Measurements from ENCODE around the gene TELO2.

TELO2 gene

DNA sequence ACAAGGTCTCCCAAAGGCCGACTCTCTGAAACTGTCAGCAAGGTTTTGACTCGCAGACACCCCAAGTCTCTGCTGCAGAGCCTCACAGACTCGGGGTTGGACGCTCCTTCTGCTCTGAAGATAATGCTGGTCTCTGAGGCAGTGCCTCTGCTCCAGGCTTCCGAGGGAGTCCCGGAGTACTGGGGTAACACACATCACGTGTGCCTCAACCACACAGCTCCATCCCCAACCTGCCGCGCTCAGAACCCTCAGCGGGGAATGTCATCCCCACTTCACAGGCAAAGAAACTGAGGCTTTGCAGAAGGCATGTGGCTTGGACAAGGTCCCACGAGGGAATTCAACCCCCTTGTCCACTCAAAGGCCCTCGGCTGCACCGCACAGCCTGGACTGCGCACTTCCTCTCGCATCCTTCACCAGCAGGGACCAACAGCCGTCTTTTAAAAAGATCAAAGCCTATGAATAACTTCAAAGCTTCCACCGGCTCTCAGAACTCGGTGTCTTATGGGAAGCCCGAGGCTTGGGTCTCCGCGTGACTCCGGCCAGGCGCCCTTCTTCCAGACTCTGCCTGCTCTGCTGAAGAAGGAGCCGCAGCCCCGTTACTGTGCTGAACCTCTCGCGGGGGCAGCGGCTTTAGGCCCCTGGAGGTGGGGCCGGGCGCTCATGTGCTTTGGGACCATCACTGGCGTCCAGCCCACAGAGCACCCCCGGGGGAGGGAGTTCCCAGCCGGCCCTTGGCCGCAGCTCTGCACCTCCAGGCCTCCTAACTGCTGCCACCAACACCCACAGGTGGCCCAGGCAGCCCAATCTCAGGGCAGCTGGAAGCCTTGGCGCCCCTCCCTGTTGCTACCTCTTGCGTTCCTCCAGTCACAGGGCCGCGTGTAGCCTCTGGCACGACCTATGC lies 42.5 kb downstream of the TELO2 start:
- no peak overlapping the region for H3K9ac ChIP-seq (ENCODE audit: low read depth, low read length)
- H3K36me3 ChIP-seq (ENCODE audit: insufficient read depth, low read length): no peaks in the 10 kb centered on the region
- H3K9me3 ChIP-seq (ENCODE audit: control insufficient read depth, insufficient read depth, low read length): no peaks in the 10 kb centered on the region
- no peaks in the 10 kb centered on the region for H3K4me1 ChIP-seq (ENCODE audit: insufficient read depth, low read length)

DNA sequence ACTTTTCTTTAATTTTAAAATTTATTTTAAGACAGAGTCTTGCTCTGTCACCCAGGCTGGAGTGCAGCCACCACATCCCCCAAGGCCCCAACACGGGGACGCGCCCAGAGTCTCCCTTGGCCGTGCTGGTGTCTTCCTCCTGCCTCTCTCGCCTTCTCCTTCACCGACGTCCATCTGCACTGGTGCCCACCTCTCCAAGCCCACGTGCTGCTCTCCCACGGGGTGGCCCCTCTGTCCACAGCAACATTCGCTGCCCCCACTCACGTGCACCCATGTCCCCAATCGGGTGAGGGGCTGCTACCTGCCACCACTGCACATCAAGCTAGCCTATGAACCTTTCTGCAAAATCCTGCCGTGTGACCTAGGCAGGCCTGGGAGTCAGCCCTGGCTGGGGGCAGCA lies 43.4 kb downstream of the TELO2 start:
- H3K36me3 ChIP-seq (ENCODE audit: insufficient read depth, low read length): no peaks in the 10 kb centered on the region
- H3K9ac ChIP-seq (ENCODE audit: low read depth, low read length): no peak overlapping the region
- H3K9me3 ChIP-seq (ENCODE audit: control insufficient read depth, insufficient read depth, low read length): no peaks in the 10 kb centered on the region
- no peaks in the 10 kb centered on the region for H3K4me1 ChIP-seq (ENCODE audit: insufficient read depth, low read length)

DNA sequence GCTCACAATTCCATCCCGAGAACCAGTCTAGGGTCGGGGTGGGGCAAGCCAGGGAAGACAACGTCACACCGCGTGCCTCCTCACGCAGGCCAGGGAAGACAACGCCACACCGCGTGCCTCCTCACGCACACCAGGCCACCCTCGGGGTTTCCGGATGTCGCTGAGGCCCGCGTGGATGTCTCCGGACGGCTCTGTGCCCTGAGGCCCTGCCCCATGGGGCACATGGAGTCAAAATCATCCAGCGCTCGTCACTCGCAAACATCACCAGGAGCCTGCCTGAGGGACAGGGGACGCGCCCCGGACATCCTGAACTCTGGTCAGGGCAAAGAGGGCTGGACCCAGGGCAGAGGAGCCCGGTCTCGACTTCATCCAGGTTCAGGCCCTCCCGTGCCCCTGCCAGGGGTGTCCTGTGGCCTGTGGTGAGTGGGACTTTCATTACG lies 44.0 kb downstream of the TELO2 start:
- Histone ChIP-seq H3K4me1 (ENCODE audit: insufficient read depth, low read length) (no peaks in the 10 kb centered on the region), H3K9me3 (ENCODE audit: control insufficient read depth, insufficient read depth, low read length) (no peaks in the 10 kb centered on the region), H3K36me3 (ENCODE audit: insufficient read depth, low read length) (no peaks in the 10 kb centered on the region), H3K9ac (ENCODE audit: low read depth, low read length) (no peak overlapping the region)

DNA sequence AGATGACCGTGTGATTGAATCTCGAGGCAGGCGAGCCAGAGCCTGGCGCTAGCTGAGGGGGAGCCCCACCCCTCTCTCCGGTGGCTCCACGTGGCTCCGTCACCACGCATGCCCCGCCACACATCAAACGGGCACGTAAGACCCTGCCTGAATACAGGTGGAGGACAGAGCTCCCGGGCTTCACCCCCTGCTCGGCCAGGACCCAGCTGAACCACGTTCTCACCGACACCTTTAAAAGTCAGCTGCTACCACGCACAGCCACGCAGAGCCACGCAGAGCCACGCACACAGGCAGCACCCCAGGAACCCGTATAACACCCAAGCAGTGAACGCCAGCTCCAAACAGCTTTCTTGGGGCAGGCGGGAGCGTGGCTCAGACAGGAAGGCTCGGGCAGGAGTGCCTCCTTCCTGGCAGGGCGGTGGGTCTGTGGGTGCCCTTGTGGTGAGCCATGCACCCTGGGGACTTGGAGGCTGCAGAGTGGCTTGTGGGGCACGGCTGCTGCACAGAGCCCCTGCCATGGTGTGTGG lies 44.7 kb downstream of the TELO2 start:
- no peaks in the 10 kb centered on the region for H3K9me3 ChIP-seq (ENCODE audit: control insufficient read depth, insufficient read depth, low read length)
- no peaks in the 10 kb centered on the region for H3K4me1 ChIP-seq (ENCODE audit: insufficient read depth, low read length)
- H3K9ac ChIP-seq (ENCODE audit: low read depth, low read length): no peak overlapping the region
- no peaks in the 10 kb centered on the region for H3K36me3 ChIP-seq (ENCODE audit: insufficient read depth, low read length)

DNA sequence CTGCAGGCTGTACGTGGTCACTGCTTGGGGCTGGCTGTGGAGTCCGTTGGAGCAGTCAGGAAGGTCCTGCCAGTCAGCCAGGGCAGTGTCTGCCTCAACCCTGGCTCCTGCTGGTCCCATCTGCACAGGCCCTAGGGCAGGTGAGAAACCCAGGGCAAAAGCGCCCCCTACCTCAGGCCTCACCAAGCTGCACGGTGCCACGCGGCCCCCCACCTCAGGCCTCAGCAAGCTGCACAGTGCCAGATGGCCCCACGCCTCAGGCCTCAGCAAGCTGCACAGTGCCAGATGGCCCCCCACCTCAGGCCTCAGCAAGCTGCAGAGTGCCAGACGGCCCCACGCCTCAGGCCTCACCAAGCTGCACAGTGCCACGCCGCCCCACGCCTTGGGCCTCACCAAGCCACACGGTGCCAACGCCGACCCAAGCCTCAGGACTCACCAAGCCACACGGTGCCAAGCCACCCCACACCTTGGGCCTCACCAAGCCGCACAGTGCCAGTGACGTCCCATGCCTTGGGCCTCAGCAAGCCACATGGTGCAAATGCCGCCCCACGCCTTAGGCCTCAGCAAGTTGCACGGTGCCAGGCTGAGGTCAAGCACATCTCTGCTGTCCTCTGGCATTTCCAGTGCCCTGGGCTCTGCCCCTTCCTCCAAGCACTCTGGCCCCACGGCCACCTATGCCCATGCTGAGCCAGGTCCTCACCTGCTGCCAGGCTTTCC lies 45.8 kb downstream of the TELO2 start:
- no peak overlapping the region for H3K9ac ChIP-seq (ENCODE audit: low read depth, low read length)
- no peaks in the 10 kb centered on the region for H3K4me1 ChIP-seq (ENCODE audit: insufficient read depth, low read length)
- H3K36me3 ChIP-seq (ENCODE audit: insufficient read depth, low read length): no peaks in the 10 kb centered on the region
- no peaks in the 10 kb centered on the region for H3K9me3 ChIP-seq (ENCODE audit: control insufficient read depth, insufficient read depth, low read length)

DNA sequence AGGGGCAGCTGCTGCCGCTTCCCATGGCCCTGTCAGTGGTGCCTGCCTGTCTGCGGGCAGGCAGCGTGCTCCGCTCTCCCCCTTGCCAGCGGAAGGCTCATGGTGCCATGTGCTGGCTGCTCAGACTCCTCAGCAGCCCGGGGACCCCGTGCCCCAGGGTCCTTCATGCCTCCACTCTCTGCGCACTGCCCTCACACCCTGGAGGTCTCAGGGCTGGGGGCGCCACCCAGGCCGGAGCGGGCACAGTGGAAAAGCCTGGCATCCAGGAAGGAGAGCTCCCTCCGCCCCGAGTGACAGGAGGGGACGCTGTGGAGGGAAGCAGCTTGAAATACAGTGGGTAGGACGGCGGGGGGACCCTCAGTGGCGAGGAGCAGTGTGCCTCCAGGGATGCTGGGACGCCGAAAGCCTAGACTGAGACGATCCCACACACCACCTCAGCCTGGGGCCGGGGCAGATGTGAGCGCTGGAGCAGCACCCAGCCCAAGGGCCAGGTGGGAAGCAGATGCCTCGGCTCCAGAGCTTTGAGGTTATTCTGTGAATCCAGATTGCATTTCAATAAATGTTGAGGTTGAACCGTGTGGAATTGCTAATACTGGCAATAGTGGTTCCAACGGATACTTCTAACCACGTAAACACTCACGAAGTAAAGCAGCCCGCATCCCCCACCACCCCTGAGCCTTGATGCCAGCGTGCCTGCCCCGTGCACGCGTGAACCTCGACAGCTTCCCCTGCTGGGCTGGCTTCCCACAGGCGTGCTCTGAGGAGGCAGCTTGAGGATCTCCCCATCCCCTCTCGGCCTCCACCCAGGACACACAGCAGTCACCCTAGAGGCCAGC lies 46.8 kb downstream of the TELO2 start:
- no peaks in the 10 kb centered on the region for H3K36me3 ChIP-seq (ENCODE audit: insufficient read depth, low read length)
- no peaks in the 10 kb centered on the region for H3K9me3 ChIP-seq (ENCODE audit: control insufficient read depth, insufficient read depth, low read length)
- no peak overlapping the region for H3K9ac ChIP-seq (ENCODE audit: low read depth, low read length)
- no peaks in the 10 kb centered on the region for H3K4me1 ChIP-seq (ENCODE audit: insufficient read depth, low read length)

DNA sequence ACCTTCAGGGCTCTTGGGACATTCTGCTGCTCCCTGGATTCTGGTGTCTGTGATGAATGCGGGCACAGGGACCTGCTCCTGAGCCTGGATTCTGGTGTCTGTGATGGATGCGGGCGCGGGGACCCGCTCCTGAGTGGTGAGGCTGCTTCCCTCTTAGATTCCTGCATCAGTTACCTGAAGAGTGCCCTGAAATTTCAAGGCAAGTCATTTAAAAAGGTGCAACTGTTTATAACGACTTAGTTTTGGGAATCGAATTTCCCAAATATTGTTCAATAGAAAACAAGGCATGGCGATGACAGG lies 47.3 kb downstream of the TELO2 start:
- Histone ChIP-seq H3K9me3 (ENCODE audit: control insufficient read depth, insufficient read depth, low read length) (no peaks in the 10 kb centered on the region), H3K36me3 (ENCODE audit: insufficient read depth, low read length) (no peaks in the 10 kb centered on the region), H3K4me1 (ENCODE audit: insufficient read depth, low read length) (no peaks in the 10 kb centered on the region), H3K9ac (ENCODE audit: low read depth, low read length) (no peak overlapping the region)

DNA sequence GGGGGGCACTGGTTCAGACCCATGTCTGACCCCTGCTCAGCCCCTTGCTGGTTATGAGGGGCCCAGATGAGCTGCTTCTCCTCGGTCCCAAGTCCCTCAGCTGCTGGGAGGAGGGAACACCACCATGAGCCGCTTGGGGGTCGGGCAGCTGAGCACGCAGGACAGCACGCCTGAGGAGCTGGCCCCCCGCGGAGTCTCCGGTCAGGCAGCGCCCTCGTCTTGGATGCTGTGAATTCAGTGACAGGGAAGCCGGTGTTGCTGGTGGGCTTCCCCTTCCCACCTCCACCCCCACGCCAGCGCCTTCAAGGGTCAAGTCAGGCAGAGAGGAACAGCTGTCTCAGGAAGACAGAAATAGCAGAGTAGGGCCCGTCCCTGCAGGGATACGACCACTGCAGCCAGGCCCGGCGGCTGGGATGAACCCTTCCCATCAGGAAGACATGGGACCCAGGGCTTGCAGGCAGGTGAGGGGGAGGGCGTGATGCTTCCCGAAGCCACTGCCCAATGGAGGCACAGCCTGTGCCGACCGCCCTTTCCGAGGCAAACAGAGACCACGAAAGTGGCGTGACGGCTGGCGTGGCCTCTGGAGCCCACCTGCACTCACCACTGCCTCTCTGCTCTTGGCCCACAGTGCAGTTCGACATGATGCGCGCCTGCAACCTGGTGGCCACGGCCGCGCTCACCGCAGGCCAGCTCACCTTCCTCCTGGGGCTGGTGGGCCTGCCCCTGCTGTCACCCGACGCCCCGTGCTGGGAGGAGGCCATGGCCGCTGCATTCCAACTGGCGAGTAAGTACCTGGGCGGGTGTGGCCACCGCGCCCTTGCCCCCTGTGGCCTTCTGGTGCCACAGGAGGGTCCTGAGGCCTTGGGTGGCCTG lies 48.4 kb downstream of the TELO2 start:
- no peaks in the 10 kb centered on the region for H3K36me3 ChIP-seq (ENCODE audit: insufficient read depth, low read length)
- H3K9ac ChIP-seq (ENCODE audit: low read depth, low read length): no peak overlapping the region
- H3K9me3 ChIP-seq (ENCODE audit: control insufficient read depth, insufficient read depth, low read length): no peaks in the 10 kb centered on the region
- H3K4me1 ChIP-seq (ENCODE audit: insufficient read depth, low read length): no peaks in the 10 kb centered on the region

DNA sequence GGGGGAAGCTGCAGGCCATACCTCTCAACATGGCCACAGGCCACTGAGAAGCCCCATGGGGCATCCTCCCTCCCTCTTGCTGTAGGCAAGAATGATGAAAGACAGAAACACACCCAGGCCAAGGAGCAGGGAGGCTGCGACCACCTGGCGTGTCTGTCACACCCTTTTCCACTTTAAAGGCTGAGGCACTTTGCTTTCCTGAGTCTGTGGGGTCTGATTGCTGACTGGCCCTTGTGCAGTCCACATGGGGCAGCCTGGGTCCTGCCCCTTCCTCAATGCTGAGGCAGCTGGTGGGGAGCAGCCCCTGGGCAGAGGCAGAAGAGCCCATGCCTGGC lies 49.0 kb downstream of the TELO2 start:
- H3K9ac ChIP-seq (ENCODE audit: low read depth, low read length): no peak overlapping the region

DNA sequence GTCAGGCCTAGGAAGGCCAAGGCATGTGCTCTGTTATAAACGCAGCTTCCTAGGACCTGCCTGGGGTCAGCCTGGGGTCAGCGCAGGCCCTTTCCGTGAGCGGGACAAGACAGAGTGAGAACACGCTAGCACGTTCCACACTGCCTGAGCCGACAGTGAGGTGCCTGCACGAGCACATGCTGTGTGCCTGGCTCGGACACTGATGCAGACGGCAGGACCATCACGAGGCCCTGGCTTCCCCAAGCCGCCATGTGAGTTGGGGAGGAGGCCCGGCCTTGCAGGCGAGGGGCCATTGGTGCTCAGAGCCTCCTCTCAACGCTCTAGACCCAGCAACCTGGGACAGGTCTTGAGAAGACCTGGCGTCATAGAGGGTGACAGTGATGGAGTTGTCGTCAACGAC lies 49.4 kb downstream of the TELO2 start:
- Histone ChIP-seq H3K9me3 (ENCODE audit: control insufficient read depth, insufficient read depth, low read length) (no peaks in the 10 kb centered on the region), H3K9ac (ENCODE audit: low read depth, low read length) (no peak overlapping the region), H3K4me1 (ENCODE audit: insufficient read depth, low read length) (no peaks in the 10 kb centered on the region), H3K36me3 (ENCODE audit: insufficient read depth, low read length) (no peaks in the 10 kb centered on the region)

More for the DNA sequence above, 49.0 kb downstream of the TELO2 start:
- H3K4me1 ChIP-seq (ENCODE audit: insufficient read depth, low read length): no peaks in the 10 kb centered on the region
- H3K9me3 ChIP-seq (ENCODE audit: control insufficient read depth, insufficient read depth, low read length): no peaks in the 10 kb centered on the region
- H3K36me3 ChIP-seq (ENCODE audit: insufficient read depth, low read length): no peaks in the 10 kb centered on the region

DNA sequence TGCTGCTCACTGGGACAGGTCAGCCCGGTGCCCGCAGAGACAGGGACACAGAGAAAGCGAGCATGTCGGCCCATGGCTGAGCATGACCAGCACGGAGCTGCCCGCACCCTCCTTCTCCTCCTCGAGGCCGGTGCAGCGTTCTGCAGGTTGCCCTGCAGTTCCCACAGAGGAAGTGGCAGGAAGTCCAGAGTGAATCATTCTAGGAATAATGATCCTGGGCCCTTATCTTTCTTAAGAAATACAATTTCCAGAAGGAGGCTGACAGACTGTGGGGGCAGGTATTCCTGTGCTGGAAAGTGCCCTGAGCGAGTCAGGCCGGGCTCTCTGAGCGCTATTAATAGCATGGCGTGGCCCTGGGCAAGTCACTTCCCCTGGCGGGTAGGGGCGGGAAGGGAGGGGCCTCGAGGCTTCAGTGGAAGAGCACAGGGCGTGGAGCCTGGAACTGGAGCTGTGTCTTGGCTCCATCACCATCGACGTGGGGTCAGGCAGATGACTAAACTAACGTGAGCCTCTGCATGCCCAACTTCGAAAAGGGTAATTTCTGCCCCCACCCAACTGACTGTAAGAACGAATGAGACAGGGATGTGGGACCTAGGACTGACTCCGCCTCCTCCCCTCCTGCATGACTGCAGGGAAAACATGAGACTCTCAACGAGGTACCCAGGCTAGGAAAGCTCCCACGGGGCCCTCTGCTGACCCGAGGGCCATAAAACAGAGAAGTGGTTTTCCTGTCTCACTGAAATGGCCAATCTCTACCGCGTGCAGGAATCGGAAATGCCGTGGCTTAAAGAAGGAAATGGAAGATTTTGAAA lies 50.1 kb downstream of the TELO2 start:
- Histone ChIP-seq H3K36me3 (ENCODE audit: insufficient read depth, low read length) (no peaks in the 10 kb centered on the region), H3K9me3 (ENCODE audit: control insufficient read depth, insufficient read depth, low read length) (no peaks in the 10 kb centered on the region), H3K4me1 (ENCODE audit: insufficient read depth, low read length) (no peaks in the 10 kb centered on the region), H3K9ac (ENCODE audit: low read depth, low read length) (no peak overlapping the region)

DNA sequence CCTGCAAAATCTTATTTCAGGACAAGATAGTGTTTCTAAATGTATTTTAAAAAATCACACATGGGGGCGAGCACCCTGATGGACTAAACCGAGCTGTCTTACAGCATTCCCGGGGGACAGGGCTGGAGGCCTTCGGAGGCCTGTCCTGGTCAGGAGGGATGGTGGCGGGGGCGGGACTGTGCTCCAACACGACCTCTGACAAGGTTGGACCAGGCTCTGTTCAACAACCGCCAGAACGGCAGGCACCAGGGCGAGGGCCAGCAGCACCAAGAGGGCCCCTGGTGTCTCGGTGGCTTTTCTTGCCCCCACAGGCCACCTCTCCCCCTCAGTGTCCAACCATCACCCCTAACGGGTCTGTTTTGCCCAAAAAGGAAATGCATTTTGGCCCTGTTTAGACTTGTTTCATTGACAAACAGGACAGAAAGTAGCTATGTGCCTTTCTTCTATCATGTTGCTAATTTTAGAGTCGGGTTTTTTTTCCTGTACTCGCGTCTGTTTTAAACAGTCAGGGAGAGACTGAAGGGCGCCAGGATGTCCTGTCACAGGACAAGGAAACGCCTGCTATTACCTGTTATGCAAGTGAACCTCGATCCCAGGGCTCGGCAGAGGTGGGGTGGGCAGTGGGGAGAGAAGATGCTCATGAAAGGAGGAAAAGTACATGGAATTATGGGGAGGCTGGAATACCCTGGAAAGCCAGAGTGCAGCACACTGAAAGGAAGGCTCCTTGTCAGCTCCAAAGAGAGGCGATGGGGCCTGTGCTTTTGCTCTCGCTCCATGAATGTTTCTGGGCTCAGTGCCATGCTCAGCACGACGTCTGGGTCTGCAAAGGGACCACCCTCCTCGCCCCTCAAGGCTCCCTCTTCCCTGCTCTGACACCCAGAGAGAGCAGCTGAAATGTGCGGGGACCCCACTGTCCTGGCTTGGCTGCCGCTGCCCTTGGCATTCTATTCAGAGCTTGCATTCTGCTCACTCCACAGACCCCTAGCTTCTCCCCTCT lies 52.2 kb downstream of the TELO2 start:
- no peaks in the 10 kb centered on the region for H3K4me1 ChIP-seq (ENCODE audit: insufficient read depth, low read length)
- no peaks in the 10 kb centered on the region for H3K36me3 ChIP-seq (ENCODE audit: insufficient read depth, low read length)
- H3K9ac ChIP-seq (ENCODE audit: low read depth, low read length): no peak overlapping the region
- no peaks in the 10 kb centered on the region for H3K9me3 ChIP-seq (ENCODE audit: control insufficient read depth, insufficient read depth, low read length)
